Astrocyte (in vitro differentiated cells and primary cell): ENCODE data around the gene CLEC16A. TPM values are rescaled to one million over a fixed set of nuclear protein-coding genes. Genes with fewer than 3 reads are reported as not detected.

Experiments
- DNase-seq: peaks from one replicate; pipeline ENCODE4 v3.0.0-alpha.2; 2010; ENCODE audit warnings: low read depth
- FAIRE-seq: peaks from 2 replicates; lab custom pipeline; 2011; peaks lifted over from hg19 to GRCh38; lab: Jason Lieb, UNC
- H2AFZ ChIP-seq: 2 replicates; pipeline ENCODE4 v1.6.0; 2012; ENCODE audit warnings: low read depth, low read length, inconsistent platforms
- H3K27ac ChIP-seq: 2 replicates; pipeline ENCODE4 v1.5.1; 2011; ENCODE audit warnings: low read depth, low read length, inconsistent platforms
- H3K27me3 ChIP-seq: 2 replicates; pipeline ENCODE4 v1.6.0; 2011; ENCODE audit warnings: low read length, inconsistent platforms; ENCODE audit not compliant: insufficient read depth
- H3K36me3 ChIP-seq: 2 replicates; pipeline ENCODE4 v1.5.1; 2011; ENCODE audit warnings: low read length, inconsistent platforms; ENCODE audit not compliant: insufficient read depth
- H3K4me1 ChIP-seq: 2 replicates; pipeline ENCODE4 v1.5.1; 2011; ENCODE audit warnings: low read length, inconsistent platforms; ENCODE audit not compliant: insufficient read depth
- H3K4me2 ChIP-seq: 2 replicates; pipeline ENCODE4 v1.6.0; 2012; ENCODE audit warnings: low read length, inconsistent platforms
- H3K4me3 ChIP-seq: 2 replicates; pipeline ENCODE4 v1.5.1; 2011; ENCODE audit warnings: low read depth, mild to moderate bottlenecking, low read length, inconsistent platforms; ENCODE audit not compliant: insufficient read depth
- H3K79me2 ChIP-seq: 2 replicates; pipeline ENCODE4 v1.6.0; 2012; ENCODE audit warnings: mild to moderate bottlenecking, low read length, inconsistent platforms; ENCODE audit not compliant: insufficient read depth
- H3K9ac ChIP-seq: 2 replicates; pipeline ENCODE4 v1.6.0; 2012; ENCODE audit warnings: mild to moderate bottlenecking, low read length, inconsistent platforms
- H3K9me3 ChIP-seq: 2 replicates; pipeline ENCODE4 v1.5.1; 2012; ENCODE audit warnings: low read depth, mild to moderate bottlenecking, low read length, inconsistent platforms; ENCODE audit not compliant: insufficient read depth
- H4K20me1 ChIP-seq: 2 replicates; pipeline ENCODE4 v1.6.0; 2012; ENCODE audit warnings: low read length, inconsistent platforms; ENCODE audit not compliant: insufficient read depth
- H3K27ac Mint-ChIP-seq: one replicate; pipeline ENCODE4 v1.8.0; 2021; ENCODE audit warnings: mild to moderate bottlenecking, mixed read lengths; ENCODE audit not compliant: unreplicated experiment
- H3K27me3 Mint-ChIP-seq: one replicate; pipeline ENCODE4 v1.8.0; 2021; ENCODE audit warnings: low read depth, mixed read lengths; ENCODE audit not compliant: unreplicated experiment
- H3K36me3 Mint-ChIP-seq: one replicate; pipeline ENCODE4 v1.8.0; 2021; ENCODE audit warnings: low read depth, mixed read lengths; ENCODE audit not compliant: unreplicated experiment
- H3K4me1 Mint-ChIP-seq: one replicate; pipeline ENCODE4 v1.8.0; 2021; ENCODE audit warnings: low read depth, mixed read lengths; ENCODE audit not compliant: unreplicated experiment
- H3K4me3 Mint-ChIP-seq: one replicate; pipeline ENCODE4 v1.8.0; 2021; ENCODE audit warnings: mild to moderate bottlenecking, moderate library complexity, mixed read lengths; ENCODE audit not compliant: unreplicated experiment
- H3K9me3 Mint-ChIP-seq: one replicate; pipeline ENCODE4 v1.8.0; 2021; ENCODE audit warnings: mild to moderate bottlenecking, mixed read lengths; ENCODE audit not compliant: unreplicated experiment
- EZH2 ChIP-seq: IDR thresholded peaks from 2 replicates; pipeline ENCODE4 v1.6.1; 2012; ENCODE audit warnings: mild to moderate bottlenecking, low read length, inconsistent platforms; ENCODE audit not compliant: insufficient read depth
- total RNA-seq: library from RNA; stranded (reverse); gene quantifications from 2 replicates; pipeline ENCODE4 v1.2.1, GENCODE V29; 2021
- TF ChIP-seq, protein P1 (sequence below): IDR thresholded peaks from 2 replicates; pipeline ENCODE4 v1.5.1; 2011; ENCODE audit warnings: low read depth, mild to moderate bottlenecking, inconsistent platforms, low read length, moderate library complexity; ENCODE audit not compliant: insufficient read depth

Gene CLEC16A
- total RNA-seq, 1 donor from 2014 or later: 31.7 TPM

DNA sequence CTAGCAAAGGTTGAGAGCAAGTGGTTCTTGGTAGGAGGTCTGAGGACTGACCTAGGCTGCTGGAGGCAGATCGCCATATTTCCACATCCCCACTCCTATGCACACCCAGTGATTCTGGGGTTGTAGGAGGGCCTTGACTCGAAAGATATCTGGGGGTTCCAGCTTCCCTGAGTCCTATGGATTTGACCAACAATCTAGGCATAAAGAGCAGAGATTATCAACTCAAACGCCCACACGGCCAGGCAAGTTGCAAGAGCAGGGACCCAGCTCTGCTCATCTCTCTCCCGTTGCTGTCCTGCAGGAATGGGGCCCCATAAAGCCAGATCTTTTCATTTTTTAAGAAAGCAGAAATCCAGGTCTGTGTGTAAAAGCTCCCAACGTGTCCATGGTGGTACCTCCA is 217.1 kb downstream of the CLEC16A start:
- Mint-ChIP-seq H3K27ac (no peak overlapping the region), H3K4me3 (no peak overlapping the region), H3K9me3 (no peaks in the 10 kb centered on the region), H3K27me3 (no peaks in the 10 kb centered on the region), H3K36me3 (peaks cover 10% of the 10 kb centered on the region), H3K4me1 (peaks cover 16% of the 10 kb centered on the region)
- H3K27me3 ChIP-seq: no peaks in the 10 kb centered on the region
- TF ChIP-seq, protein P1, sequence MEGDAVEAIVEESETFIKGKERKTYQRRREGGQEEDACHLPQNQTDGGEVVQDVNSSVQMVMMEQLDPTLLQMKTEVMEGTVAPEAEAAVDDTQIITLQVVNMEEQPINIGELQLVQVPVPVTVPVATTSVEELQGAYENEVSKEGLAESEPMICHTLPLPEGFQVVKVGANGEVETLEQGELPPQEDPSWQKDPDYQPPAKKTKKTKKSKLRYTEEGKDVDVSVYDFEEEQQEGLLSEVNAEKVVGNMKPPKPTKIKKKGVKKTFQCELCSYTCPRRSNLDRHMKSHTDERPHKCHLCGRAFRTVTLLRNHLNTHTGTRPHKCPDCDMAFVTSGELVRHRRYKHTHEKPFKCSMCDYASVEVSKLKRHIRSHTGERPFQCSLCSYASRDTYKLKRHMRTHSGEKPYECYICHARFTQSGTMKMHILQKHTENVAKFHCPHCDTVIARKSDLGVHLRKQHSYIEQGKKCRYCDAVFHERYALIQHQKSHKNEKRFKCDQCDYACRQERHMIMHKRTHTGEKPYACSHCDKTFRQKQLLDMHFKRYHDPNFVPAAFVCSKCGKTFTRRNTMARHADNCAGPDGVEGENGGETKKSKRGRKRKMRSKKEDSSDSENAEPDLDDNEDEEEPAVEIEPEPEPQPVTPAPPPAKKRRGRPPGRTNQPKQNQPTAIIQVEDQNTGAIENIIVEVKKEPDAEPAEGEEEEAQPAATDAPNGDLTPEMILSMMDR: no peak
- TF ChIP-seq EZH2: no peak
- H3K79me2 ChIP-seq: no peaks in the 10 kb centered on the region
- peaks cover 3% of the 10 kb centered on the region for H3K4me1 ChIP-seq
- no peaks in the 10 kb centered on the region for H3K36me3 ChIP-seq
- no peak overlapping the region for H3K4me2 ChIP-seq
- H2AFZ ChIP-seq: no peak overlapping the region
- no peak for FAIRE-seq
- no peak overlapping the region for H3K4me3 ChIP-seq
- peaks cover 13% of the 10 kb centered on the region for H4K20me1 ChIP-seq
- no peak overlapping the region for H3K27ac ChIP-seq
- no peak overlapping the region for H3K9ac ChIP-seq
- no peaks in the 10 kb centered on the region for H3K9me3 ChIP-seq
- DNase-seq: no peak

DNA sequence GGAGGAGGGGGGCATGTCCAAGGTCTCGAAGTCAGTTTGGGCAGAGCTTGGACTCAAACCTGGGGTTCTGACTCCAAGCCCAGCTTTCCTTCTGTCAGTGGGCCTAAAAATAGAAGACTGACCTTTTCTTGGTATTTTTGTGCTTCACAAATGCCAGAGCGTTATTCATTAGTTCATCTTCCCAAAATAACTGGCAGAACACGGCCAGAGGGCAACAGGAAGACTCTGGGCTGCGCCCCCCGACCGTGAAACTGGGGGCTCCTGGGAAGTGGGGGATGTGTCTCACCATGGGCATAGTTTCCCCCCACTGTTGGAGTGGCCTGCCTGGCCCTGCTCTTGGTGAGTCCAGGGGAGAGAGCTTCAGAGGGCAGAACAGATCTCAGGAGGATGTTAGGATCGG is 217.6 kb downstream of the CLEC16A start:
- DNase-seq: no peak
- Mint-ChIP-seq H3K36me3 (peaks cover 12% of the 10 kb centered on the region), H3K27ac (no peak overlapping the region), H3K27me3 (no peaks in the 10 kb centered on the region), H3K4me3 (no peak overlapping the region), H3K9me3 (no peaks in the 10 kb centered on the region), H3K4me1 (peaks cover 16% of the 10 kb centered on the region)
- Histone ChIP-seq H3K9ac (no peak overlapping the region), H3K4me1 (peaks cover 3% of the 10 kb centered on the region), H3K4me3 (no peak overlapping the region), H3K27me3 (no peaks in the 10 kb centered on the region), H3K36me3 (no peaks in the 10 kb centered on the region), H2AFZ (no peak overlapping the region), H3K79me2 (no peaks in the 10 kb centered on the region), H4K20me1 (peaks cover 13% of the 10 kb centered on the region), H3K27ac (no peak overlapping the region), H3K4me2 (no peak overlapping the region), H3K9me3 (no peaks in the 10 kb centered on the region)
- FAIRE-seq: no peak
- no peak for TF ChIP-seq EZH2
- TF ChIP-seq, protein P1: no peak

DNA sequence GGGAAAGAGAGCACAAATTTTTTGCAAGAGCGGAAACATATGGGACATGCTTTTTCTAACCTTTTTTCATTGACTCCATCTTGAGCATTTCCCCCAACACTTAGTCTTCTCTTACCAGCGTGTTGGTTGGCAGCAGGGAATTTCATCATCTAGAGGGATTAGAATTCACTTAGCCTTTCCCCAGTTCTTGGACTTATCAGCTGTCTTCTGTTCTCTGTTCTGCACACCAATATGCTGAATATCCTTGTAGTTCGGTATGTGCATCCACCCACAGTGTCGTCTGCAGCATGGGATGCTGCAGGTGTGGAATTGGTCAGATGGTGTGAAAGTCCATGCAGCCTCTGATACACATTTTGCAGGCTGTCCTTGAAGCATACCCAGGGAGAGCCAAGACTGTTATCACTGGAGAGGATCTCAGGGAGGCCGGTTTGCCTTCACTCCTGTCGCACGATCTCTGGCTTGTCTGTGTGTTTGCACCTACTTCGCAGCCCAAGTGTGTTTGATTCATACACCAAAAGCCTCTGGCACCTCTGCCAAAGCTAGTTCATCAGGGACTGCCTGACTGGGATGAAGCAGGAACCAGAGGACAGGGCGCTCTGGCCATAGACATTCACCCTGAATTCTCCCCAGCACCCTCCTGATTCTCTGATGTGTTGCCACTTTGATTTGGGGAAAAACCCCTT is 218.4 kb downstream of the CLEC16A start:
- H4K20me1 ChIP-seq: peaks cover 13% of the 10 kb centered on the region
- no peaks in the 10 kb centered on the region for H3K9me3 Mint-ChIP-seq
- no peaks in the 10 kb centered on the region for H3K27me3 Mint-ChIP-seq
- H3K27ac Mint-ChIP-seq: no peak overlapping the region
- no peaks in the 10 kb centered on the region for H3K36me3 ChIP-seq
- H3K4me2 ChIP-seq: no peak overlapping the region
- H3K79me2 ChIP-seq: no peaks in the 10 kb centered on the region
- no peak overlapping the region for H3K4me3 ChIP-seq
- no peak overlapping the region for H3K4me3 Mint-ChIP-seq
- no peak overlapping the region for H3K27ac ChIP-seq
- H3K4me1 Mint-ChIP-seq: peaks cover 15% of the 10 kb centered on the region
- H3K9me3 ChIP-seq: no peaks in the 10 kb centered on the region
- H3K36me3 Mint-ChIP-seq: peaks cover 19% of the 10 kb centered on the region
- no peaks in the 10 kb centered on the region for H3K27me3 ChIP-seq
- peaks cover 3% of the 10 kb centered on the region for H3K4me1 ChIP-seq
- H2AFZ ChIP-seq: no peak overlapping the region
- FAIRE-seq (no peak), DNase-seq (no peak)
- no peak overlapping the region for H3K9ac ChIP-seq
- TF ChIP-seq, protein P1: no peak
- no peak for TF ChIP-seq EZH2
